ENCODE results near the gene SMPDL3B. TPM values are rescaled to one million over a fixed set of nuclear protein-coding genes. Genes with fewer than 3 reads are reported as not detected.

Gene SMPDL3B
- total RNA-seq, 1 experiment from 2014 or later, result 2.0 TPM

GRCh38 chr1:27935721-27936120 is 921 bp downstream of the SMPDL3B start:
- DNase-seq (ENCODE audit: low read depth, low spot score), result no peak
- in situ Hi-C loops (cut with HindIII; ENCODE audit: low pct_unique_long_range_greater_than_20kb, low sequenced_read_pairs), result no loop called here

- in situ Hi-C loops (cut with HindIII; ENCODE audit: low pct_unique_long_range_greater_than_20kb, low sequenced_read_pairs), result no loop called here
- no peak for DNase-seq (ENCODE audit: low read depth, low spot score)
Observed at GRCh38 chr1:27936370-27936769, 1.6 kb downstream of the SMPDL3B start.

GRCh38 chr1:27937524-27937836 is 2.7 kb downstream of the SMPDL3B start:
- in situ Hi-C loops (cut with HindIII; ENCODE audit: low pct_unique_long_range_greater_than_20kb, low sequenced_read_pairs), result no loop called here
- no peak for DNase-seq (ENCODE audit: low read depth, low spot score)

- DNase-seq (ENCODE audit: low read depth, low spot score), result no peak
- in situ Hi-C loops (cut with HindIII; ENCODE audit: low pct_unique_long_range_greater_than_20kb, low sequenced_read_pairs), result no loop called here
Observed at GRCh38 chr1:27938488-27938887, 3.7 kb downstream of the SMPDL3B start.

- in situ Hi-C loops (cut with HindIII; ENCODE audit: low pct_unique_long_range_greater_than_20kb, low sequenced_read_pairs), result no loop called here
- peak; percentile 50 for DNase-seq (ENCODE audit: low read depth, low spot score)
Observed at GRCh38 chr1:27940297-27940696, 5.5 kb downstream of the SMPDL3B start.

GRCh38 chr1:27940870-27941560 is 6.2 kb downstream of the SMPDL3B start:
- in situ Hi-C loops (cut with HindIII; ENCODE audit: low pct_unique_long_range_greater_than_20kb, low sequenced_read_pairs), result no loop called here
- no peak for DNase-seq (ENCODE audit: low read depth, low spot score)

GRCh38 chr1:27941671-27942540 is 7.1 kb downstream of the SMPDL3B start:
- in situ Hi-C loops (cut with HindIII; ENCODE audit: low pct_unique_long_range_greater_than_20kb, low sequenced_read_pairs), result no loop called here
- no peak for DNase-seq (ENCODE audit: low read depth, low spot score)

- DNase-seq (ENCODE audit: low read depth, low spot score), result no peak
- in situ Hi-C loops (cut with HindIII; ENCODE audit: low pct_unique_long_range_greater_than_20kb, low sequenced_read_pairs), result no loop called here
Observed at GRCh38 chr1:27945020-27945419, 10.2 kb downstream of the SMPDL3B start.

- in situ Hi-C loops (cut with HindIII; ENCODE audit: low pct_unique_long_range_greater_than_20kb, low sequenced_read_pairs), result no loop called here
- no peak for DNase-seq (ENCODE audit: low read depth, low spot score)
Observed at GRCh38 chr1:27949027-27949426, 14.2 kb downstream of the SMPDL3B start.

- in situ Hi-C loops (cut with HindIII; ENCODE audit: low pct_unique_long_range_greater_than_20kb, low sequenced_read_pairs), result no loop called here
- no peak for DNase-seq (ENCODE audit: low read depth, low spot score)
Observed at GRCh38 chr1:27951396-27951795, 16.6 kb downstream of the SMPDL3B start.

GRCh38 chr1:27952147-27952546 is 17.3 kb downstream of the SMPDL3B start:
- in situ Hi-C loops (cut with HindIII; ENCODE audit: low pct_unique_long_range_greater_than_20kb, low sequenced_read_pairs), result no loop called here
- no peak for DNase-seq (ENCODE audit: low read depth, low spot score)

- in situ Hi-C loops (cut with HindIII; ENCODE audit: low pct_unique_long_range_greater_than_20kb, low sequenced_read_pairs), result no loop called here
- no peak for DNase-seq (ENCODE audit: low read depth, low spot score)
Observed at GRCh38 chr1:27954186-27954585, 19.4 kb downstream of the SMPDL3B start.

GRCh38 chr1:27955076-27955475 is 20.3 kb downstream of the SMPDL3B start:
- in situ Hi-C loops (cut with HindIII; ENCODE audit: low pct_unique_long_range_greater_than_20kb, low sequenced_read_pairs), result no loop called here
- DNase-seq (ENCODE audit: low read depth, low spot score), result no peak

- DNase-seq (ENCODE audit: low read depth, low spot score), result no peak
- in situ Hi-C loops (cut with HindIII; ENCODE audit: low pct_unique_long_range_greater_than_20kb, low sequenced_read_pairs), result no loop called here
Observed at GRCh38 chr1:27956761-27957160, 22.0 kb downstream of the SMPDL3B start.

GRCh38 chr1:27957655-27958054 is 22.9 kb downstream of the SMPDL3B start:
- in situ Hi-C loops (cut with HindIII; ENCODE audit: low pct_unique_long_range_greater_than_20kb, low sequenced_read_pairs), result no loop called here
- DNase-seq (ENCODE audit: low read depth, low spot score), result no peak

- no peak for DNase-seq (ENCODE audit: low read depth, low spot score)
- in situ Hi-C loops (cut with HindIII; ENCODE audit: low pct_unique_long_range_greater_than_20kb, low sequenced_read_pairs), result no loop called here
Observed at GRCh38 chr1:27958513-27958912, 23.7 kb downstream of the SMPDL3B start.

GRCh38 chr1:27959792-27960603 is 25.2 kb downstream of the SMPDL3B start, which contains the start of gene XKR8:
Gene XKR8, plus strand, starts transcription at chr1:27959973. Its CDS starts 97 bp downstream, at chr1:27960070.
- no peak for DNase-seq (ENCODE audit: low read depth, low spot score)
- in situ Hi-C loops (cut with HindIII; ENCODE audit: low pct_unique_long_range_greater_than_20kb, low sequenced_read_pairs), result no loop called here
